B cell (primary cell): ENCODE data around the gene ACY1. TPM values are rescaled to one million over a fixed set of nuclear protein-coding genes. Genes with fewer than 3 reads are reported as not detected.

Experiments
- ATAC-seq: fragments of 200-7000 bp; cut with Tn5 transposase; one replicate; pipeline ENCODE4 v1.10.0; 2021; ENCODE audit warnings: low read depth, mild to moderate bottlenecking, moderate number of reproducible peaks, moderate library complexity
- CTCF ChIA-PET: fragments of 350-600 bp; sonication (Branson Sonifier 250); formaldehyde crosslinking; loops from one replicate; lab custom pipeline; 2021; ENCODE audit warnings: antibody characterized with exemption, inconsistent platforms; lab: Charles Lee
- POLR2A ChIA-PET: fragments of 350-600 bp; sonication (Branson Sonifier 250); formaldehyde crosslinking; loops from one replicate; lab custom pipeline; 2021; ENCODE audit warnings: antibody characterized with exemption; lab: Charles Lee
- DNase-seq: peaks from one replicate; pipeline ENCODE4 v3.0.0; 2013
- H2AFZ ChIP-seq: 2 replicates; pipeline ENCODE4 v1.6.1; 2012; ENCODE audit warnings: mild to moderate bottlenecking, low read depth, low read length; ENCODE audit not compliant: insufficient read depth, poor library complexity, severe bottlenecking
- H3K27ac ChIP-seq, 2 donors: 1 replicate in 1 of 2; 2 replicates in 1 of 2; pipeline ENCODE4 v1.5.1; 2012 to 2013; ENCODE audit warnings: low read length in 2 of 2, mild to moderate bottlenecking in 2 of 2, moderate library complexity in 1 of 2
- H3K27me3 ChIP-seq, 4 experiments: fragments of 200-600 bp in 1 of 4; sonication (generic) in 1 of 4; replicated peaks in 1 of 4; 1 replicate in 2 of 4; 2 replicates in 2 of 4; pipeline versions ENCODE4 v1.6.1 to v1.7.0; 2013 to 2016; ENCODE audit warnings: low read length in 3 of 4, mild to moderate bottlenecking in 2 of 4, mixed read lengths in 1 of 4, moderate library complexity in 1 of 4; ENCODE audit not compliant: insufficient read depth in 4 of 4, control insufficient read depth in 3 of 4; ENCODE audit errors: control extremely low read depth in 1 of 4
- H3K36me3 ChIP-seq, 2 experiments: replicated peaks in 1 of 2; 1 replicate in 1 of 2; 2 replicates in 1 of 2; pipeline versions ENCODE4 v1.6.1 to v1.7.1; 2013; ENCODE audit warnings: low read length in 1 of 2; ENCODE audit not compliant: insufficient read depth in 2 of 2, control insufficient read depth in 1 of 2; ENCODE audit errors: control extremely low read depth in 1 of 2, extremely low read depth in 1 of 2
- H3K4me1 ChIP-seq, 2 donors: fragments of 200-600 bp in 1 of 2; sonication (generic) in 1 of 2; 1 replicate in 1 of 2; 2 replicates in 1 of 2; pipeline versions ENCODE4 v1.5.1 to v1.6.1; 2013 to 2017; ENCODE audit warnings: low read length in 2 of 2; ENCODE audit not compliant: control insufficient read depth in 2 of 2, insufficient read depth in 2 of 2
- H3K4me2 ChIP-seq: replicated peaks from 2 replicates; pipeline ENCODE3; 2012; ENCODE audit warnings: mild to moderate bottlenecking, low read depth, low read length; ENCODE audit not compliant: poor library complexity, severe bottlenecking
- H3K4me3 ChIP-seq, 5 experiments: fragments of 200-600 bp in 1 of 5; sonication (generic) in 1 of 5; 1 replicate in 3 of 5; 2 replicates in 2 of 5; pipeline versions ENCODE4 v1.5.1 to v1.7.0; 2011 to 2016; ENCODE audit warnings: low read length in 4 of 5, mild to moderate bottlenecking in 4 of 5, low read depth in 2 of 5, control low read depth in 1 of 5, moderate library complexity in 1 of 5; ENCODE audit not compliant: insufficient read depth in 1 of 5; ENCODE audit errors: control extremely low read depth in 1 of 5, extremely low read depth in 1 of 5
- H3K79me2 ChIP-seq: fragments of 200-600 bp; sonication (generic); one replicate; pipeline ENCODE4 v1.6.0; 2016; ENCODE audit warnings: low read length; ENCODE audit not compliant: control insufficient read depth, insufficient read depth
- H3K9ac ChIP-seq: fragments of 200-600 bp; sonication (generic); 2 replicates; pipeline ENCODE4 v1.6.1; 2017; ENCODE audit warnings: mild to moderate bottlenecking, low read length, moderate library complexity
- H3K9me3 ChIP-seq, 3 donors: one replicate each; pipeline versions ENCODE4 v1.6.1 to v1.7.1; 2013; ENCODE audit warnings: low read length in 2 of 3; ENCODE audit not compliant: control insufficient read depth in 2 of 3, insufficient read depth in 1 of 3; ENCODE audit errors: control extremely low read depth in 1 of 3
- H4K20me1 ChIP-seq: 2 replicates; pipeline ENCODE4 v1.6.0; 2012; ENCODE audit warnings: mild to moderate bottlenecking, low read length; ENCODE audit not compliant: insufficient read depth, control insufficient read depth, poor library complexity, severe bottlenecking
- H3K27ac Mint-ChIP-seq: one replicate; pipeline ENCODE4 v1.8.0; 2021; ENCODE audit warnings: mixed read lengths
- H3K27me3 Mint-ChIP-seq: one replicate; pipeline ENCODE4 v1.8.0; 2021; ENCODE audit warnings: mixed read lengths
- H3K4me1 Mint-ChIP-seq: one replicate; pipeline ENCODE4 v1.8.0; 2021; ENCODE audit warnings: mixed read lengths
- H3K4me3 Mint-ChIP-seq: one replicate; pipeline ENCODE4 v1.8.0; 2021; ENCODE audit warnings: mixed read lengths
- H3K9me3 Mint-ChIP-seq: one replicate; pipeline ENCODE4 v1.8.0; 2022; ENCODE audit warnings: mixed read lengths; ENCODE audit not compliant: insufficient read depth
- EZH2 ChIP-seq: IDR thresholded peaks from 2 replicates; pipeline ENCODE4 v1.6.1; 2012; ENCODE audit warnings: borderline replicate concordance, low read depth, mild to moderate bottlenecking, moderate library complexity, low read length; ENCODE audit not compliant: insufficient read depth, poor library complexity, severe bottlenecking
- WGBS: methylation state at CpG from one replicate; pipeline ENCODE4 v1.1.5; 2013; ENCODE audit warnings: missing lambda C conversion rate; ENCODE audit not compliant: insufficient coverage; 5-methylcytosine and 5-hydroxymethylcytosine counted together
- intact Hi-C: fragments of 100-400 bp; cut with micrococcal nuclease; formaldehyde crosslinking; loops from one replicate; pipeline ENCODE4 v1.10.0; 2022
- polyA plus RNA-seq: library from polyadenylated mRNA; depleted of rRNA; stranded (reverse); fragments of >200 nt; gene quantifications from 2 replicates; pipeline ENCODE4 v1.2.3, GENCODE V29; 2012
- total RNA-seq, 2 donors: library from RNA; stranded (reverse); fragments of 120-200 nt in 1 of 2; gene quantifications; 1 replicate in 1 of 2; 2 replicates in 1 of 2; pipeline versions ENCODE4 v1.2.3 to v1.2.4, GENCODE V29; 2013 to 2022
- TF ChIP-seq, protein P1 (sequence below): fragments of 200-600 bp; IDR thresholded peaks from one replicate; pipeline ENCODE4 v1.8.0; 2022; ENCODE audit warnings: antibody characterized with exemption, mild to moderate bottlenecking

Gene ACY1
- total and polyA plus RNA-seq, 2 donors (not counting 1 experiment from before 2014, with no cell fraction given): 14.6 to 26.2 TPM

GRCh38 chr3:51959651-51960050 lies 23.7 kb upstream of the ACY1 start:
- TF ChIP-seq EZH2: no peak
- TF ChIP-seq, protein P1, sequence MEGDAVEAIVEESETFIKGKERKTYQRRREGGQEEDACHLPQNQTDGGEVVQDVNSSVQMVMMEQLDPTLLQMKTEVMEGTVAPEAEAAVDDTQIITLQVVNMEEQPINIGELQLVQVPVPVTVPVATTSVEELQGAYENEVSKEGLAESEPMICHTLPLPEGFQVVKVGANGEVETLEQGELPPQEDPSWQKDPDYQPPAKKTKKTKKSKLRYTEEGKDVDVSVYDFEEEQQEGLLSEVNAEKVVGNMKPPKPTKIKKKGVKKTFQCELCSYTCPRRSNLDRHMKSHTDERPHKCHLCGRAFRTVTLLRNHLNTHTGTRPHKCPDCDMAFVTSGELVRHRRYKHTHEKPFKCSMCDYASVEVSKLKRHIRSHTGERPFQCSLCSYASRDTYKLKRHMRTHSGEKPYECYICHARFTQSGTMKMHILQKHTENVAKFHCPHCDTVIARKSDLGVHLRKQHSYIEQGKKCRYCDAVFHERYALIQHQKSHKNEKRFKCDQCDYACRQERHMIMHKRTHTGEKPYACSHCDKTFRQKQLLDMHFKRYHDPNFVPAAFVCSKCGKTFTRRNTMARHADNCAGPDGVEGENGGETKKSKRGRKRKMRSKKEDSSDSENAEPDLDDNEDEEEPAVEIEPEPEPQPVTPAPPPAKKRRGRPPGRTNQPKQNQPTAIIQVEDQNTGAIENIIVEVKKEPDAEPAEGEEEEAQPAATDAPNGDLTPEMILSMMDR: no peak
- Mint-ChIP-seq H3K4me1 (peaks cover 5% of the 10 kb centered on the region), H3K4me3 (no peak overlapping the region), H3K9me3 (no peaks in the 10 kb centered on the region), H3K27ac (no peak overlapping the region), H3K27me3 (no peaks in the 10 kb centered on the region)
- ATAC-seq: no peak
- Histone ChIP-seq H4K20me1 (no peaks in the 10 kb centered on the region), H3K79me2 (no peaks in the 10 kb centered on the region), H3K4me3 (no peak overlapping the region), H3K4me1 (peaks cover 7 to 10% of the 10 kb centered on the region in 2 donors), H2AFZ (no peak overlapping the region), H3K9me3 (peaks cover 0 to 6% (median 0%) of the 10 kb centered on the region in 3 donors), H3K9ac (no peak overlapping the region), H3K27me3 (peaks cover 0 to 17% (median 11%) of the 10 kb centered on the region in 4 experiments), H3K4me2 (no peak overlapping the region), H3K27ac (no peak overlapping the region), H3K36me3 (no peaks in the 10 kb centered on the region)
- intact Hi-C loops: no loop called here
- ChIA-PET POLR2A (interaction anchor here (1.3 kb wide), 1 partner anchor 10 kb away, joined by 3 read pairs; no protein-coding TSS in a partner anchor), CTCF (interaction anchor here (0.5 kb wide), 1 partner anchor 1734 kb away, joined by 3 read pairs; no protein-coding TSS in a partner anchor)
- no peak for DNase-seq
- WGBS: 97% methylated on average over 6 of the region's 7 CpGs

GRCh38 chr3:51960386-51960785 lies 22.9 kb upstream of the ACY1 start:
- CTCF ChIA-PET: no interaction called here
- H3K4me2 ChIP-seq: no peak overlapping the region
- H3K4me3 Mint-ChIP-seq: no peak overlapping the region
- no peaks in the 10 kb centered on the region for H3K9me3 Mint-ChIP-seq
- peaks cover 7% of the 10 kb centered on the region for H3K4me1 Mint-ChIP-seq
- H3K4me1 ChIP-seq: peaks cover 7 to 8% of the 10 kb centered on the region in 2 donors
- no peak overlapping the region for H3K9ac ChIP-seq
- ATAC-seq: no peak
- TF ChIP-seq, protein P1: no peak
- no peak for TF ChIP-seq EZH2
- H3K27me3 Mint-ChIP-seq: no peaks in the 10 kb centered on the region
- peaks cover 0 to 10% (median 4%) of the 10 kb centered on the region in 4 experiments for H3K27me3 ChIP-seq
- H3K27ac Mint-ChIP-seq: no peak overlapping the region
- H2AFZ ChIP-seq: no peak overlapping the region
- no peak overlapping the region for H3K27ac ChIP-seq
- H3K9me3 ChIP-seq: peaks cover 0 to 2% (median 0%) of the 10 kb centered on the region in 3 donors
- intact Hi-C loops: no loop called here
- H3K4me3 ChIP-seq: no peak overlapping the region
- WGBS: 95% methylated on average over 10 of the region's 10 CpGs
- H4K20me1 ChIP-seq: no peaks in the 10 kb centered on the region
- H3K79me2 ChIP-seq: no peaks in the 10 kb centered on the region
- H3K36me3 ChIP-seq: no peaks in the 10 kb centered on the region
- POLR2A ChIA-PET: interaction anchor here (1.3 kb wide), 1 partner anchor 9 kb away, joined by 3 read pairs; no protein-coding TSS in a partner anchor
- no peak for DNase-seq
